ENCODE results near the gene WWP2.

DNA sequence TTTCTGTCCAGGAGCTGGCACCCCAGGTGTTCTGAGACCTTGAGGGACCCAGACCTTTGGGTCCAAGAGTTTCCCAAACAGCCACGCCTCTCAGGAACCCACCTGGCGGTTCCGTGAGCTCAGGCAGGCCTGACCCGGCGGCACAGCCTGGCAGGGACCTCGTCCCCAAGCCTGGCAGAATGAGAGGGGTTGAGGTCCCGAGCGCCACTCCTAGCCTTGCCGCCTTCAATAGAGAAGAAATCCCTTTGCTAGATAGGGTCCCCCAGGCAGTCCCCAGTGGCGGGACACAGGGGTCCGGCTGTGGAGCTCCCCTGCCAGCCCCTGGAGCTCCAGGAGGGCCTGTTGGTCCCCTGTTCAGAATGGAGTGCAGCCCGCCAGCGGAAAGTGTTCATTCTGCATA, 178.5 kb downstream of the WWP2 start:
- TF ChIP-seq, protein P1, sequence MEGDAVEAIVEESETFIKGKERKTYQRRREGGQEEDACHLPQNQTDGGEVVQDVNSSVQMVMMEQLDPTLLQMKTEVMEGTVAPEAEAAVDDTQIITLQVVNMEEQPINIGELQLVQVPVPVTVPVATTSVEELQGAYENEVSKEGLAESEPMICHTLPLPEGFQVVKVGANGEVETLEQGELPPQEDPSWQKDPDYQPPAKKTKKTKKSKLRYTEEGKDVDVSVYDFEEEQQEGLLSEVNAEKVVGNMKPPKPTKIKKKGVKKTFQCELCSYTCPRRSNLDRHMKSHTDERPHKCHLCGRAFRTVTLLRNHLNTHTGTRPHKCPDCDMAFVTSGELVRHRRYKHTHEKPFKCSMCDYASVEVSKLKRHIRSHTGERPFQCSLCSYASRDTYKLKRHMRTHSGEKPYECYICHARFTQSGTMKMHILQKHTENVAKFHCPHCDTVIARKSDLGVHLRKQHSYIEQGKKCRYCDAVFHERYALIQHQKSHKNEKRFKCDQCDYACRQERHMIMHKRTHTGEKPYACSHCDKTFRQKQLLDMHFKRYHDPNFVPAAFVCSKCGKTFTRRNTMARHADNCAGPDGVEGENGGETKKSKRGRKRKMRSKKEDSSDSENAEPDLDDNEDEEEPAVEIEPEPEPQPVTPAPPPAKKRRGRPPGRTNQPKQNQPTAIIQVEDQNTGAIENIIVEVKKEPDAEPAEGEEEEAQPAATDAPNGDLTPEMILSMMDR (IDR thresholded peaks at IDR 0.05; ENCODE audit: poor library complexity), result no peak
- no peak for TF ChIP-seq EZH2 (IDR thresholded peaks at IDR 0.05; ENCODE audit: borderline replicate concordance)
